ENCODE results near the gene SLC25A19. TPM values are rescaled to one million over a fixed set of nuclear protein-coding genes. Genes with fewer than 3 reads are reported as not detected.

SLC25A19 gene
- total RNA-seq, 5 donors from 2014 or later (not counting 1 experiment from before 2014, with no cell fraction given): 12.4 to 30.1 (median 25.9) TPM

DNA sequence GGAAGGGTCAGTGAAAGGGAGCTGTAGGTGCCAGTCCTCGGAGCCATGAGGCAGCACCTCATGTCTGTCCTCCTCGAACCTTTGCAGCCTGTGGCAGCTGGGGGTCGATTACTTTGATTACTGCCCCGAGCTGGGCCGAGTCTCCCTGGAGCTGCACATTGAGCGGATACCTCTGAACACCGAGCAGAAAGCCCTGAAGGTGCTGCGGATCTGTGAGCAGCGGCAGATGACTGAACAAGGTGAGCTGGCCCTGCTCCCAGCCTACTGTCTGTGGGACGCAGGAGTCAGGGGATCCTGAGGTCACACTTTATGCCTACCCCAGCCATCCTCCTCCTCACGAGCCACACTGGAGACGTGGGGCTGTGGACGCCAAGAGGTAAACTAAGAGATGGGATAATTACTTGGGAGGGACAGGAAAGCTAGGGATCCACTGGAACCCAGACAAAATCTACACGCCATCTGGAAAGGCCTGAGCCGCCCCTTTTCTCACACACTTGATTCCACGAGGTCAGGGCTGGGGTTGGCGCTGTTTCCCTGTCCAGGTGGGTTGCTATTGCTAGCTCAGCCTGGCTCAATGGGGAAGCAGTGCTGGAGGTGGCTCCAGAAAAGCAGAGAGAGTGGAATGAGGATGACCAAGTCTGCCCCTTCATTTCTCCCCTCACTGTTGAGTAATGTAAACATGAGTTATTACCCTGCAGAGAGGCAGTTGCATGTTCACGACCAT, 57.3 kb downstream of the SLC25A19 start:
- H3K27ac Mint-ChIP-seq: no peak overlapping the region

GRCh38 chr17:75231071-75231470, 58.2 kb downstream of the SLC25A19 start:
- Mint-ChIP-seq H3K27ac (no peak overlapping the region), H3K4me3 (no peak overlapping the region), H3K9me3 (no peaks in the 10 kb centered on the region), H3K36me3 (peaks cover 43% of the 10 kb centered on the region), H3K4me1 (no peaks in the 10 kb centered on the region), H3K27me3 (no peaks in the 10 kb centered on the region)
- 100% methylated on average over 4 of the region's 8 CpGs for WGBS (ENCODE audit: insufficient coverage)
- H3K9me3 ChIP-seq: no peaks in the 10 kb centered on the region
- DNase-seq (no peak), ATAC-seq (replicated peaks in 1 of 4) (no peak)
- CTCF ChIA-PET: interaction anchor here (0.6 to 1.2 kb wide), 3 partner anchors 11 to 168 kb away, joined by 3 to 8 read pairs (median 5); no protein-coding TSS in a partner anchor
- no peak overlapping the region for H3K27ac ChIP-seq (ENCODE audit: low read length)
- POLR2A ChIA-PET: no interaction called here
- no peak overlapping the region for H3K4me3 ChIP-seq (ENCODE audit: control insufficient read depth in 1 of 2, extremely low read depth in 1 of 2, low read length in 1 of 2)
- peaks cover 19 to 71% of the 10 kb centered on the region in 2 donors for H3K36me3 ChIP-seq (ENCODE audit: control insufficient read depth in 2 of 2, extremely low read depth in 1 of 2, insufficient read depth in 1 of 2, low read length in 1 of 2)
- no peaks in the 10 kb centered on the region for H3K4me1 ChIP-seq (ENCODE audit: control insufficient read depth in 1 of 2, extremely low read depth in 1 of 2, insufficient read depth in 2 of 2, low read length in 2 of 2)
- no peaks in the 10 kb centered on the region for H3K27me3 ChIP-seq (replicated peaks in 1 of 2; ENCODE audit: control insufficient read depth in 2 of 2, extremely low read depth in 1 of 2, insufficient read depth in 2 of 2, low read length in 1 of 2)

More for the DNA sequence above, 57.3 kb downstream of the SLC25A19 start:
- Histone ChIP-seq H3K9me3 (no peaks in the 10 kb centered on the region), H3K27ac (ENCODE audit: low read length) (no peak overlapping the region), H3K4me3 (ENCODE audit: control insufficient read depth in 1 of 2, extremely low read depth in 1 of 2, low read length in 1 of 2) (no peak overlapping the region), H3K36me3 (ENCODE audit: control insufficient read depth in 2 of 2, extremely low read depth in 1 of 2, insufficient read depth in 1 of 2, low read length in 1 of 2) (peaks cover 19 to 71% of the 10 kb centered on the region in 2 donors), H3K4me1 (ENCODE audit: control insufficient read depth in 1 of 2, extremely low read depth in 1 of 2, insufficient read depth in 2 of 2, low read length in 2 of 2) (no peaks in the 10 kb centered on the region), H3K27me3 (replicated peaks in 1 of 2; ENCODE audit: control insufficient read depth in 2 of 2, extremely low read depth in 1 of 2, insufficient read depth in 2 of 2, low read length in 1 of 2) (no peaks in the 10 kb centered on the region)
- ATAC-seq (replicated peaks in 1 of 4): no peak
- no peak for DNase-seq
- no peak overlapping the region for H3K4me3 Mint-ChIP-seq
- 97% methylated on average over 9 of the region's 18 CpGs for WGBS (ENCODE audit: insufficient coverage)
- no peaks in the 10 kb centered on the region for H3K27me3 Mint-ChIP-seq
- no peaks in the 10 kb centered on the region for H3K4me1 Mint-ChIP-seq
- POLR2A ChIA-PET: no interaction called here
- peaks cover 49% of the 10 kb centered on the region for H3K36me3 Mint-ChIP-seq
- no peaks in the 10 kb centered on the region for H3K9me3 Mint-ChIP-seq
- CTCF ChIA-PET: no interaction called here

DNA sequence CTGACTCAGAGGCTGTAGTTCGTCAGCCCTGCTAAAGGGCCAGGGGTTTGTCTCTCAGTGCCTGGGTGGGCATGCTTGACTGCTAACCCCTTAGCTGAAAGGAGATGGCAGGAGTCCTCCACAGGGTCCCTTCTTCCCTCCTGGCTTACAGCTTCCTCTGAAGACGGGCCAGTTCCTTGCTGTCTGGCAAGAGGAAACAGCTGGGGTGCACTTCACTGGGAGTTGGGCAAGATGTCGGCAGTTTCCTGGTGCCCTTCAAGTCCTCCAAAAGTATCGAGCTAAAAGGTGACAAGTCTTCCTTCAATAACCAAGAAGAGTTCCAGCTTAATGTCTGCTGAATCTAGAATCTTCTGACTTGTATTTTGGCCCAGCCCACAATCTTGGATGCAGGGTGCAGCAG, 60.4 kb downstream of the SLC25A19 start:
- Histone ChIP-seq H3K9me3 (no peaks in the 10 kb centered on the region), H3K36me3 (ENCODE audit: control insufficient read depth in 2 of 2, extremely low read depth in 1 of 2, insufficient read depth in 1 of 2, low read length in 1 of 2) (peaks cover 21 to 73% of the 10 kb centered on the region in 2 donors), H3K4me1 (ENCODE audit: control insufficient read depth in 1 of 2, extremely low read depth in 1 of 2, insufficient read depth in 2 of 2, low read length in 2 of 2) (no peaks in the 10 kb centered on the region), H3K4me3 (ENCODE audit: control insufficient read depth in 1 of 2, extremely low read depth in 1 of 2, low read length in 1 of 2) (no peak overlapping the region), H3K27ac (ENCODE audit: low read length) (no peak overlapping the region), H3K27me3 (replicated peaks in 1 of 2; ENCODE audit: control insufficient read depth in 2 of 2, extremely low read depth in 1 of 2, insufficient read depth in 2 of 2, low read length in 1 of 2) (no peaks in the 10 kb centered on the region)
- no peak for ATAC-seq (replicated peaks in 1 of 4)
- ChIA-PET POLR2A (interaction anchor here (0.6 kb wide), 2 partner anchors 8 to 156 kb away, joined by 5 to 6 read pairs; no protein-coding TSS in a partner anchor), CTCF (no interaction called here)
- DNase-seq: no peak
- no peaks in the 10 kb centered on the region for H3K9me3 Mint-ChIP-seq
- no peak overlapping the region for H3K27ac Mint-ChIP-seq
- H3K4me3 Mint-ChIP-seq: no peak overlapping the region
- no peaks in the 10 kb centered on the region for H3K27me3 Mint-ChIP-seq
- 98% methylated on average over 4 of the region's 4 CpGs for WGBS (ENCODE audit: insufficient coverage)
- H3K4me1 Mint-ChIP-seq: no peaks in the 10 kb centered on the region
- peaks cover 42% of the 10 kb centered on the region for H3K36me3 Mint-ChIP-seq

- no peak for ATAC-seq (replicated peaks in 1 of 4)
- H3K4me1 ChIP-seq (ENCODE audit: control insufficient read depth in 1 of 2, extremely low read depth in 1 of 2, insufficient read depth in 2 of 2, low read length in 2 of 2): no peaks in the 10 kb centered on the region
- H3K4me3 Mint-ChIP-seq: no peak overlapping the region
- no peaks in the 10 kb centered on the region for H3K9me3 ChIP-seq
- no peak overlapping the region for H3K27ac Mint-ChIP-seq
- DNase-seq: no peak
- WGBS (ENCODE audit: insufficient coverage): 100% methylated on average over 1 of the region's 2 CpGs
- no peaks in the 10 kb centered on the region for H3K27me3 ChIP-seq (replicated peaks in 1 of 2; ENCODE audit: control insufficient read depth in 2 of 2, extremely low read depth in 1 of 2, insufficient read depth in 2 of 2, low read length in 1 of 2)
- CTCF ChIA-PET: no interaction called here
- POLR2A ChIA-PET: interaction anchor here in 1 of 2 donors (0.6 kb wide), 1 partner anchor 155 kb away, joined by 5 read pairs; no protein-coding TSS in a partner anchor
- no peaks in the 10 kb centered on the region for H3K27me3 Mint-ChIP-seq
- H3K36me3 Mint-ChIP-seq: peaks cover 42% of the 10 kb centered on the region
- peaks cover 21 to 73% of the 10 kb centered on the region in 2 donors for H3K36me3 ChIP-seq (ENCODE audit: control insufficient read depth in 2 of 2, extremely low read depth in 1 of 2, insufficient read depth in 1 of 2, low read length in 1 of 2)
- no peaks in the 10 kb centered on the region for H3K9me3 Mint-ChIP-seq
- no peak overlapping the region for H3K27ac ChIP-seq (ENCODE audit: low read length)
- no peaks in the 10 kb centered on the region for H3K4me1 Mint-ChIP-seq
- H3K4me3 ChIP-seq (ENCODE audit: control insufficient read depth in 1 of 2, extremely low read depth in 1 of 2, low read length in 1 of 2): no peak overlapping the region
These were observed 60.9 kb downstream of the SLC25A19 start for GRCh38 chr17:75228305-75228704.

DNA sequence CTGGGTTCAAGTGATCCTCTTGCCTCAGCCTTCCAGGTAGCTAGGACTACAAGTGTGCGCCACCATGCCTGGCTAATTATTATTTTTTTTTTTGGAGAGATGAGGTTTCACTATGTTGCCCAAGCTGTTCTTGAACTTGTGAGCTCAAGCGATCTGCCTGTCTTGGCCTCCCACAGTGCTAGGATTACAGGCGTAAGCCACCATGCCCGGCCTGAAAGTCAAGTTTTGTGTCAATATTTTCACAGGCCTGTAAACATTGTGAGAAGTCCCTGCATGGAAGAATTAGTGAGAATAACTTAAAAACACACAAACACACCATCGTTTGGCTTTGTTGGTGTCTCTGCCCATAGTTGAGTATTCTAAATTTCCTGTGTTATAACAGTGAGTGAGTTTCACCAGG, 61.5 kb downstream of the SLC25A19 start:
- Mint-ChIP-seq H3K4me3 (no peak overlapping the region), H3K27me3 (no peaks in the 10 kb centered on the region), H3K27ac (no peak overlapping the region), H3K4me1 (no peaks in the 10 kb centered on the region), H3K9me3 (no peaks in the 10 kb centered on the region), H3K36me3 (peaks cover 42% of the 10 kb centered on the region)
- Histone ChIP-seq H3K4me1 (ENCODE audit: control insufficient read depth in 1 of 2, extremely low read depth in 1 of 2, insufficient read depth in 2 of 2, low read length in 2 of 2) (no peaks in the 10 kb centered on the region), H3K4me3 (ENCODE audit: control insufficient read depth in 1 of 2, extremely low read depth in 1 of 2, low read length in 1 of 2) (no peak overlapping the region), H3K27ac (ENCODE audit: low read length) (no peak overlapping the region), H3K9me3 (no peaks in the 10 kb centered on the region), H3K27me3 (replicated peaks in 1 of 2; ENCODE audit: control insufficient read depth in 2 of 2, extremely low read depth in 1 of 2, insufficient read depth in 2 of 2, low read length in 1 of 2) (no peaks in the 10 kb centered on the region), H3K36me3 (ENCODE audit: control insufficient read depth in 2 of 2, extremely low read depth in 1 of 2, insufficient read depth in 1 of 2, low read length in 1 of 2) (peaks cover 17 to 67% of the 10 kb centered on the region in 2 donors)
- no peak for ATAC-seq (replicated peaks in 1 of 4)
- no peak for DNase-seq
- CTCF ChIA-PET: no interaction called here
- POLR2A ChIA-PET: interaction anchor here in 1 of 2 donors (0.7 kb wide), 1 partner anchor 227 kb away, joined by 11 read pairs; no protein-coding TSS in a partner anchor
- 94% methylated on average over 2 of the region's 5 CpGs for WGBS (ENCODE audit: insufficient coverage)

DNA sequence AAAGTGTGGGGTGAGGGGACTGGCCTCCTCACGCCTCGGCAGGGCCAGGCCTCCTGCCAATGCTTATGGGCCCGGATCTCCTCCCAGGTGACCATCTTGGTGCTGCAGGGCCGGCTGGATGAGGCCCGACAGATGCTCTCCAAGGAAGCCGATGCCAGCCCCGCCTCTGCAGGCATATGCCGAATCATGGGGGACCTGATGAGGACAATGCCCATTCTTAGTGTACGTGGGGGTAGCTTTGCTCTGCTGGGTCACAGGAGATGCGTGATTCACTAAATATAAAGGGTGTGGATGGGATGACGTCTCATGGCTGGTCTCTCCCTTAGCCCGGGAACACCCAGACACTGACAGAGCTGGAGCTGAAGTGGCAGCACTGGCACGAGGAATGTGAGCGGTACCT, 64.2 kb downstream of the SLC25A19 start:
- Histone ChIP-seq H3K4me1 (ENCODE audit: control insufficient read depth in 1 of 2, extremely low read depth in 1 of 2, insufficient read depth in 2 of 2, low read length in 2 of 2) (no peaks in the 10 kb centered on the region), H3K4me3 (ENCODE audit: control insufficient read depth in 1 of 2, extremely low read depth in 1 of 2, low read length in 1 of 2) (no peak overlapping the region), H3K9me3 (no peaks in the 10 kb centered on the region), H3K36me3 (ENCODE audit: control insufficient read depth in 2 of 2, extremely low read depth in 1 of 2, insufficient read depth in 1 of 2, low read length in 1 of 2) (peaks cover 10 to 54% of the 10 kb centered on the region in 2 donors), H3K27ac (ENCODE audit: low read length) (no peak overlapping the region), H3K27me3 (replicated peaks in 1 of 2; ENCODE audit: control insufficient read depth in 2 of 2, extremely low read depth in 1 of 2, insufficient read depth in 2 of 2, low read length in 1 of 2) (no peaks in the 10 kb centered on the region)
- DNase-seq: no peak
- ChIA-PET POLR2A (no interaction called here), CTCF (interaction anchor here (0.6 kb wide), 2 partner anchors 24 to 383 kb away, joined by 3 to 4 read pairs; no protein-coding TSS in a partner anchor)
- Mint-ChIP-seq H3K27me3 (no peaks in the 10 kb centered on the region), H3K9me3 (no peaks in the 10 kb centered on the region), H3K4me3 (no peak overlapping the region), H3K27ac (no peak overlapping the region), H3K4me1 (peaks cover 0 to 3% (median 0%) of the 10 kb centered on the region in 3 donors), H3K36me3 (peaks cover 31% of the 10 kb centered on the region)
- no peak for ATAC-seq (replicated peaks in 1 of 4)
- WGBS (ENCODE audit: insufficient coverage): 88% methylated on average over 11 of the region's 14 CpGs

Measured in T-cell (primary cell).